Mesendoderm (in vitro differentiated cells): ENCODE data around the gene TGFA.

Source experiments
- DNase-seq: peaks from one replicate; pipeline ENCODE4 v3.0.0; 2013
- H2AK5ac ChIP-seq: 2 replicates; pipeline ENCODE4 v1.6.1; 2013; ENCODE audit warnings: low read length, inconsistent platforms
- H2BK120ac ChIP-seq: 2 replicates; pipeline ENCODE4 v1.6.1; 2013; ENCODE audit warnings: low read depth, mild to moderate bottlenecking, low read length, moderate library complexity, mixed read lengths
- H2BK15ac ChIP-seq: replicated peaks from 2 replicates; pipeline ENCODE4 v1.6.1; 2013; ENCODE audit warnings: low read depth, mild to moderate bottlenecking, moderate library complexity
- H2BK5ac ChIP-seq: 2 replicates; pipeline ENCODE4 v1.6.1; 2013; ENCODE audit warnings: low read length, inconsistent platforms
- H3K18ac ChIP-seq: 2 replicates; pipeline ENCODE4 v1.6.1; 2013; ENCODE audit warnings: mild to moderate bottlenecking, low read length, mixed read lengths
- H3K23ac ChIP-seq: one replicate; pipeline ENCODE4 v1.6.1; 2013; ENCODE audit warnings: low read length
- H3K27ac ChIP-seq: 2 replicates; pipeline ENCODE4 v1.5.1; 2013; ENCODE audit warnings: low read depth, mild to moderate bottlenecking, inconsistent platforms, low read length, moderate library complexity
- H3K27me3 ChIP-seq: 2 replicates; pipeline ENCODE4 v1.6.1; 2013; ENCODE audit warnings: low read length, control low read depth, mild to moderate bottlenecking, inconsistent platforms; ENCODE audit not compliant: insufficient read depth, poor library complexity
- H3K36me3 ChIP-seq: 2 replicates; pipeline ENCODE4 v1.6.1; 2013; ENCODE audit warnings: low read length, inconsistent platforms; ENCODE audit not compliant: control insufficient read depth, insufficient read depth
- H3K4ac ChIP-seq: one replicate; pipeline ENCODE4 v1.6.1; 2013; ENCODE audit warnings: low read depth, mild to moderate bottlenecking, low read length, moderate library complexity
- H3K4me1 ChIP-seq: 2 replicates; pipeline ENCODE4 v1.6.1; 2013; ENCODE audit warnings: low read depth, low read length, inconsistent platforms; ENCODE audit not compliant: control insufficient read depth
- H3K4me2 ChIP-seq: 2 replicates; pipeline ENCODE4 v1.6.1; 2013; ENCODE audit warnings: low read length
- H3K4me3 ChIP-seq: 2 replicates; pipeline ENCODE4 v1.5.1; 2013; ENCODE audit warnings: mild to moderate bottlenecking, low read length
- H3K56ac ChIP-seq: one replicate; pipeline ENCODE4 v1.6.1; 2013; ENCODE audit warnings: low read length
- H3K79me1 ChIP-seq: 2 replicates; pipeline ENCODE4 v1.6.1; 2013; ENCODE audit warnings: low read length, inconsistent platforms
- H3K79me2 ChIP-seq: 2 replicates; pipeline ENCODE4 v1.6.1; 2013; ENCODE audit warnings: mild to moderate bottlenecking, low read length; ENCODE audit not compliant: control insufficient read depth, insufficient read depth
- H3K9ac ChIP-seq: 2 replicates; pipeline ENCODE4 v1.6.1; 2013; ENCODE audit warnings: low read length, inconsistent platforms
- H4K5ac ChIP-seq: one replicate; pipeline ENCODE4 v1.6.1; 2013; ENCODE audit warnings: low read length
- H4K8ac ChIP-seq: one replicate; pipeline ENCODE4 v1.6.1; 2013; ENCODE audit warnings: low read depth, mild to moderate bottlenecking, control low read depth, low read length, moderate library complexity
- WGBS: extraction: QIAGEN DNeasy Blood & Tissue Kit; methylation state at CpG from one replicate; pipeline ENCODE4 v1.1.7; 2013; ENCODE audit warnings: low lambda C conversion rate, missing lambda C conversion rate; ENCODE audit not compliant: insufficient coverage; ENCODE audit errors: extremely low coverage; 5-methylcytosine and 5-hydroxymethylcytosine counted together

Gene TGFA

DNA sequence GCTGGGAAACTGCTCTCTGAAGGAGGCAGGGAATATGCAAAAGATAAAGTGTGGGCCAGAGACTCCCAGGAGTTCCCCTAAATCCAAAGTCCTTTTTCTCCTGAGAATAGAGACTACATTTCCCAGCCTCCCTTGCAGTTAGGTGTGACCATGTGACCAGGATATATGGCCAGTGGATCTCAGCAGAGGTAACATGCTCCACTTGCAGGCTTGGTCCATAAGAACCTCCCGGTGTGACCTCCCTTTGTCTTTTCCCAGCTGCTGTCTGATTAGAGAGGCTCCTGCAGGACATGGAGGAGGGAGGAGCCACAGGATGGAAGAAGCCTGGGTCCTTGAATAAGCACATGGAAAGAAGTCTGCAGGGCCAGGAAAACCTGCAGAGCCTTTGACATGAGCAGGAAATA lies 76.2 kb downstream of the TGFA start:
- H3K27me3 ChIP-seq = no peaks in the 10 kb centered on the region
- no CpG with 5 or more reads among the region's 1 CpG for WGBS

DNA sequence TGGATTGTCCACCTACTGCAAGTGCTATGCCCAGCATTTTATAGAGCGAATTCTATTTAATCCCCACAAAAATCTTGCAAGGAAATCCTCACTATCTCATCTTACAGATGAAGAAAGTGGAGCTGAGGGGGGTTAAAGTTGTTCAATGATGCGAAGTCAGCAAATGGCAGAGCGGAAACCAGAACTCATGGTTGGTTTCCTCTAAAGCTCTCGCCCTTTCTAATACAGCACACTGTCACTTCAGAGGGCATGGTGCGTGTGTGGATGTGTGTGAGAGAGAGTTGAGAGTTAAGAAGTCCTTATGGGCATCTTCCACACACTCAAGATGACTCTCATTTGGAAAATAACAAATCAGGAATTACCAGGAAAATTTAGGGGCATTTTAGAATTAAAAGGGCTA lies 78.4 kb downstream of the TGFA start:
- Histone ChIP-seq H2BK15ac (no peak overlapping the region), H3K4me1 (peaks cover 21% of the 10 kb centered on the region), H3K27me3 (no peaks in the 10 kb centered on the region), H3K36me3 (no peaks in the 10 kb centered on the region), H3K4ac (no peak overlapping the region), H2AK5ac (no peak overlapping the region), H3K18ac (no peak overlapping the region), H2BK5ac (no peak overlapping the region), H3K23ac (no peak overlapping the region), H3K56ac (no peak overlapping the region), H4K5ac (no peak overlapping the region), H3K4me3 (no peak overlapping the region), H3K9ac (no peak overlapping the region), H3K79me2 (no peaks in the 10 kb centered on the region), H4K8ac (no peak overlapping the region), H3K4me2 (no peak overlapping the region), H2BK120ac (no peak overlapping the region), H3K79me1 (no peaks in the 10 kb centered on the region), H3K27ac (no peak overlapping the region)
- WGBS = no CpG with 5 or more reads among the region's 5 CpGs
- DNase-seq = no peak

More for the DNA sequence above, 76.2 kb downstream of the TGFA start:
- H3K4ac ChIP-seq = no peak overlapping the region
- peak overlapping the region; percentile 65 for H3K18ac ChIP-seq
- no peak overlapping the region for H2BK15ac ChIP-seq
- H2AK5ac ChIP-seq = no peak overlapping the region
- no peak overlapping the region for H4K5ac ChIP-seq
- peak overlapping the region; percentile 46 for H3K56ac ChIP-seq
- no peak overlapping the region for H3K23ac ChIP-seq
- no peaks in the 10 kb centered on the region for H3K79me1 ChIP-seq
- H2BK5ac ChIP-seq = no peak overlapping the region
- H3K79me2 ChIP-seq = no peaks in the 10 kb centered on the region
- H3K36me3 ChIP-seq = no peaks in the 10 kb centered on the region
- no peak overlapping the region for H3K9ac ChIP-seq
- no peak overlapping the region for H2BK120ac ChIP-seq
- no peak overlapping the region for H3K4me2 ChIP-seq
- H3K4me1 ChIP-seq = peaks cover 15% of the 10 kb centered on the region
- H3K27ac ChIP-seq = no peak overlapping the region
- peak; percentile 93 for DNase-seq
- H4K8ac ChIP-seq = no peak overlapping the region
- no peak overlapping the region for H3K4me3 ChIP-seq

DNA sequence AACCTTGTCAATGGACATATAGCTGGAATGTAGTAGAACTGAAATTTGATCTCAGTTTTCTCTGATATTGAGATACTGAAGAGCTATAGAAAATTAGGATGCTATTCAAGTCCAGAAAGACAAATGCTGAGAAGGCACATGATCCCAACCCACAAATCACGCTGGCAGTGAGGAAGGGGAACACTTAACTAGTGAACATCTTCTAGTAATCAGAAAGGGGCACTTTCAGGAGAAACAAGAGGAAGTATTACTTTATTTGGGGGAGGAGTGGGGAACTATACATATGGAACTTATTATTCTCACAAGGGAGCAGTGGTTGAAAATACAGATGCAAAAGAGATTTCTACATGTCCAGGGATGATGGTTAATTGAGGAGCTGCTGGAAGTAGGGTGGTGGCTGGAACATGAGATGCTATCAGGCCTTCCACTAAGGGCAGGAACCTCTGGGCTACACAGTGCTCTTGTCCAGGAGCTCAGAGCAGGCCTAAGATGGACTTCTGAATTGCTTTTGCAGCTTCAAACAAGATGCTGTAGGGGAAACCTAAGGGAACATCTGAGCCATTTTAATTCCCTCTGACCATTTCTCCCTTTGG lies 79.3 kb downstream of the TGFA start:
- H3K36me3 ChIP-seq = no peaks in the 10 kb centered on the region
- H2BK120ac ChIP-seq = no peak overlapping the region
- no peaks in the 10 kb centered on the region for H3K27me3 ChIP-seq
- no peak overlapping the region for H3K27ac ChIP-seq
- WGBS = no CpG with 5 or more reads among the region's 1 CpG
- peaks cover 21% of the 10 kb centered on the region for H3K4me1 ChIP-seq
- no peaks in the 10 kb centered on the region for H3K79me1 ChIP-seq
- no peak overlapping the region for H3K18ac ChIP-seq
- no peak overlapping the region for H3K9ac ChIP-seq
- no peak overlapping the region for H2BK5ac ChIP-seq
- no peak overlapping the region for H2BK15ac ChIP-seq
- H3K4me2 ChIP-seq = no peak overlapping the region
- no peak for DNase-seq
- no peak overlapping the region for H3K23ac ChIP-seq
- no peak overlapping the region for H3K4me3 ChIP-seq
- H3K4ac ChIP-seq = no peak overlapping the region
- no peaks in the 10 kb centered on the region for H3K79me2 ChIP-seq
- H2AK5ac ChIP-seq = no peak overlapping the region
- no peak overlapping the region for H4K8ac ChIP-seq
- no peak overlapping the region for H4K5ac ChIP-seq
- H3K56ac ChIP-seq = no peak overlapping the region

DNA sequence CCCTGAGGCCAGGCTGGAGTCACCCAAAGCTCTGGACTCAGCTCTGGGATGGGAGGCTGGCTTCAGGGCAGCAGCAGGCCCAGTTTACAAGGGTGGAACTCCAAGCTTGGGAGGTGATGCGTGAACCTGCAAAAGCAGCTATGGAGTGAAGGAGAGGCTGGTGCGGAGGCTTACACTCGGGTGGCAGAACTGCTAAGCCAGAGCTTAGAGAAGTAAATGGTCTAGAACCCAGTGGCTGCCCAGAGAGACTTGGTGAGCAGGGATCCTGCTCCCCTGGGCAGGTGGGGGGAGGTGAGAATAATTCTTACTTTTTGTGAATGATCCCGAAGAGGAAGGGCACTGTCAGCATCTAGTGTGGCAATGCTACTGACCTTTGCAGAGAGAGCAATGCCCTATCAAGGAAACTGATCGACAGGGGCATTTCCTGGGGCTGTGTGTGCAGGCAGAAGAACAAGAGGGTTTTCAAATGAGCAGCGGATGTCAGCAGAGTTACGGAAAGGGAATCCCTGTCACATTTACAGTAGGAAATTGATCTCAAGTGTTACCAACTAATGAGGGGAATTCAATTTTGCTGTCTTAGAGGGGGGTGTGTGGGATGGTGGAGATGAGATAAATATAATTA lies 80.4 kb downstream of the TGFA start:
- Histone ChIP-seq H3K4ac (no peak overlapping the region), H3K27ac (no peak overlapping the region), H4K5ac (no peak overlapping the region), H2BK120ac (no peak overlapping the region), H3K9ac (no peak overlapping the region), H2BK5ac (no peak overlapping the region), H3K36me3 (no peaks in the 10 kb centered on the region), H3K4me2 (no peak overlapping the region), H3K56ac (no peak overlapping the region), H3K4me3 (no peak overlapping the region), H3K23ac (no peak overlapping the region), H4K8ac (no peak overlapping the region), H3K18ac (no peak overlapping the region), H3K79me1 (no peaks in the 10 kb centered on the region), H3K79me2 (no peaks in the 10 kb centered on the region), H3K4me1 (peaks cover 21% of the 10 kb centered on the region), H2BK15ac (no peak overlapping the region), H2AK5ac (no peak overlapping the region), H3K27me3 (no peaks in the 10 kb centered on the region)
- no peak for DNase-seq
- WGBS = no CpG with 5 or more reads among the region's 7 CpGs

DNA sequence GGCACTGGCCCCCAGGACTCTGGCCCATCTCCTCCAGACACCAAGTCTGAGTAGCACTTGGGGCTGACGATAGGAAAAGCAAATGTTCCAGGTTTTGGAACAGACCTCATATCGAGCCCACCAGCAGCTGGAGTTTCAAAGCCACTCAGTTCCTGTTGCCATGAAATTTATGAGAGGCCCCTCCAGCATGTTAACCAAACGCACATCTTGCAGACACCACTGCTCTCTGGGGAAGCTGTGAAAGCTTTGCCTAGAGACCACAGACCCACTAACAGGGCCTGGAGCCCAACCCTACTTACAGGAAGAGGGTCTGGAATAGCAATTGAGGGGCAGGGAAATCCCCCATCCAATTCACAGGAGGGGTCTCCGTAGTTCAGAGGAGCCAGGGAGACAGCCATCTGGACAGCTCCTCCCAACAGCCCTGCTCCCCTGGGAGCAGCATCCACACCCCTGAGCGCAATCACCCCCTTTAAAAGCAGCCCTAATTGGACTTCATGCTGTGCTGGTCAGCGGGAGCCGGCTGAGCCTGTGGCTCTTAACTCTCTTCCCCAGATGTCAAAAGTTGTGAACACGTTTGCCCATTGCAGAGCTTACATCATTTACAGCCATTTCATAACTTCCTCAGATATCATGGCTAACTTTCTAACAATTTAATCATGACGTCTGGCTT lies 81.3 kb downstream of the TGFA start:
- no peak overlapping the region for H4K8ac ChIP-seq
- no peak overlapping the region for H2AK5ac ChIP-seq
- no peak overlapping the region for H3K4me2 ChIP-seq
- no peak overlapping the region for H3K4me3 ChIP-seq
- H3K27ac ChIP-seq = no peak overlapping the region
- peaks cover 16% of the 10 kb centered on the region for H3K4me1 ChIP-seq
- H2BK120ac ChIP-seq = no peak overlapping the region
- no peak overlapping the region for H3K56ac ChIP-seq
- peak overlapping the region; percentile 28 for H2BK5ac ChIP-seq
- H4K5ac ChIP-seq = no peak overlapping the region
- no peak overlapping the region for H3K9ac ChIP-seq
- H3K79me2 ChIP-seq = no peaks in the 10 kb centered on the region
- peak; percentile 35 for DNase-seq
- H3K79me1 ChIP-seq = no peaks in the 10 kb centered on the region
- H3K36me3 ChIP-seq = no peaks in the 10 kb centered on the region
- H2BK15ac ChIP-seq = no peak overlapping the region
- no peaks in the 10 kb centered on the region for H3K27me3 ChIP-seq
- H3K18ac ChIP-seq = no peak overlapping the region
- no peak overlapping the region for H3K23ac ChIP-seq
- no CpG with 5 or more reads among the region's 9 CpGs for whole genome bisulfite sequencing
- H3K4ac ChIP-seq = no peak overlapping the region
